Activated CD8-positive, alpha-beta T cell treated with anti-CD3 and anti-CD28 coated beads, Interleukin-2, amount 10 ng/mL, durations not matched to agents 7 days and 5 days (primary cell): ENCODE data around the gene RSPH1. TPM values are rescaled to one million over a fixed set of nuclear protein-coding genes. Genes with fewer than 3 reads are reported as not detected.

Source experiments
- ATAC-seq: fragments of 150-1000 bp; cut with Tn5 transposase; one replicate; pipeline ENCODE4 v1.10.0; 2021; ENCODE audit warnings: moderate library complexity
- CTCF ChIA-PET: fragments of 350-600 bp; sonication (Branson Sonifier 250); formaldehyde crosslinking; loops from one replicate; lab custom pipeline; 2021; ENCODE audit warnings: antibody characterized with exemption; lab: Charles Lee
- POLR2A ChIA-PET: fragments of 350-600 bp; sonication (Branson Sonifier 250); formaldehyde crosslinking; loops from one replicate; lab custom pipeline; 2021; ENCODE audit warnings: antibody characterized with exemption; lab: Charles Lee
- DNase-seq: peaks from one replicate; pipeline ENCODE4 v3.0.0-alpha.2; 2020
- H3K27ac Mint-ChIP-seq: one replicate; pipeline ENCODE4 v1.8.0; 2021; ENCODE audit warnings: mild to moderate bottlenecking, mixed read lengths
- H3K27me3 Mint-ChIP-seq: one replicate; pipeline ENCODE4 v1.8.0; 2021; ENCODE audit warnings: low read depth, mixed read lengths
- H3K36me3 Mint-ChIP-seq: one replicate; pipeline ENCODE4 v1.8.0; 2021; ENCODE audit warnings: low read depth, mixed read lengths
- H3K4me1 Mint-ChIP-seq: one replicate; pipeline ENCODE4 v1.8.0; 2021; ENCODE audit warnings: low read depth, mixed read lengths
- H3K4me3 Mint-ChIP-seq: one replicate; pipeline ENCODE4 v1.8.0; 2021; ENCODE audit warnings: mild to moderate bottlenecking, mixed read lengths
- H3K9me3 Mint-ChIP-seq: one replicate; pipeline ENCODE4 v1.8.0; 2022; ENCODE audit warnings: mixed read lengths; ENCODE audit not compliant: insufficient read depth
- total RNA-seq, 2 experiments: library from RNA; stranded (reverse); gene quantifications; one replicate each; pipeline ENCODE4 v1.2.3, GENCODE V29; 2021

The RSPH1 gene
- total RNA-seq, 2 experiments from 2014 or later = not detected

DNA sequence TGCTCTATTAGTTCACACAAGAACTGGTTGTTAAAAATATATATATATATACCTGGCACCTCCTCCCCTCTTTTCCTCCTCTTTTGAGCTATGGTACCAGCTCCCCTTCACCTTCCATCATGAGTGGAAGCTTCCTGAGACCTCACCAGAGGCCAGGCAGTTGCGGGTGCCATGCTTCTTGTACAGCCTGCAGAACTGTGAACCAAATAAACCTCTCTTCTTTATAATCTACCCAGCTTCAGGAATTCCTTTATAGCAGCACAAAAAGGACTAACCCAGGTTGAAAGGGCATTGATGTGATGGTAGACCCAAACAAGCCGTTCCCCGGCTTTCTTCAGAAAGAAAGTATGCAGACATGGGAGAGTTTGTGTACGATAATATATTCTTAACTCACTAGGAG, 14.9 kb downstream of the RSPH1 start:
- DNase-seq = no peak
- no peak overlapping the region for H3K27ac Mint-ChIP-seq
- no peak for ATAC-seq
- H3K27me3 Mint-ChIP-seq = peaks cover 27% of the 10 kb centered on the region
- H3K4me3 Mint-ChIP-seq = no peak overlapping the region
- no peaks in the 10 kb centered on the region for H3K9me3 Mint-ChIP-seq
- CTCF ChIA-PET = interaction anchor here (1.4 kb wide), 1 partner anchor 172 kb away, joined by 3 read pairs; no protein-coding TSS in a partner anchor
- H3K36me3 Mint-ChIP-seq = no peaks in the 10 kb centered on the region
- H3K4me1 Mint-ChIP-seq = no peaks in the 10 kb centered on the region
- POLR2A ChIA-PET = interaction anchor here (0.6 kb wide), 1 partner anchor 149 kb away, joined by 3 read pairs; no protein-coding TSS in a partner anchor

DNA sequence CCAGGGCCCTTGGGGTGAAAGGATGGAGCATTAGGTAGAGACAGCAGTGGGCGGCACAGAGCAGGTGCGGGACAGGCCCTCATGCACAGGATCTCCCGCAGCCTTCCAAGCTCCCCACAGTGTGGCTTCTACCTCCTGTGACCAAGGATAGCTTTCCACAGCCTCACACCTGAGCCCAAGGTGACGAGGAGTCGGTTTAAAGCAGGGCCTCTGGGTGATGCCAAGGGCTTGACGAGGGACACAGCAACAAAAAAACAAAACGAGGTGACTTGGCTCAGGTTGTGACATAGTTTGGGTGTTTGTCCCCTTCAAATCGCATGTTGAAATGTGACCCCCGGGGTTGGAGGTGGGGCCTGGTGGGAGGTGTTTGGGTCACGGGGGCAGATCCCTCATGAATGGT, 15.3 kb downstream of the RSPH1 start:
- Mint-ChIP-seq H3K9me3 (no peaks in the 10 kb centered on the region), H3K27ac (no peak overlapping the region), H3K27me3 (peaks cover 24% of the 10 kb centered on the region), H3K4me1 (no peaks in the 10 kb centered on the region), H3K4me3 (no peak overlapping the region), H3K36me3 (no peaks in the 10 kb centered on the region)
- POLR2A ChIA-PET = interaction anchor here (0.6 kb wide), 1 partner anchor 150 kb away, joined by 3 read pairs; no protein-coding TSS in a partner anchor
- DNase-seq (no peak), ATAC-seq (no peak)
- CTCF ChIA-PET = interaction anchor here (1.4 kb wide), 1 partner anchor 171 kb away, joined by 3 read pairs; no protein-coding TSS in a partner anchor

DNA sequence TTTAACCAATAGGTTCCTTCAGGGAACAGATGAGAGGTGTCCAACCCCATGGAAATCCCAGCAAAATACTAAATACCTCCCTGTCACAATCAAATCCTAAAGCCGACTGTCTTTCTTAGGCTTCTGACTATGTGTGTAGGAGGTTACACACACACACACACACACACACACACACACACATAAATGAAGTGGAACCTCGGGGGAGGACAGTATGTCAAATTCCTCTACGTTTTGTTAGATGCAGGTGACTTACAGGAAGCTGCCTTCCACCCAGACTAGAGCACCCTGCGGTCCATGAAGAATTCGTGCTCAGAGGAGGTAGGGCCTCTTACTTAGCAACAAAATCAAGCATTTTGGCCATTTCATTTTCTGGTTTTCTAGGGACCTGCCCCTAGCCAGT, 16.4 kb downstream of the RSPH1 start:
- Mint-ChIP-seq H3K9me3 (no peaks in the 10 kb centered on the region), H3K27ac (no peak overlapping the region), H3K36me3 (no peaks in the 10 kb centered on the region), H3K4me3 (no peak overlapping the region), H3K27me3 (peaks cover 20% of the 10 kb centered on the region), H3K4me1 (no peaks in the 10 kb centered on the region)
- DNase-seq (no peak), ATAC-seq (no peak)
- POLR2A ChIA-PET = interaction anchor here (1.0 kb wide), 1 partner anchor 13 kb away, joined by 3 read pairs; no protein-coding TSS in a partner anchor
- CTCF ChIA-PET = interaction anchor here (1.0 kb wide), 1 partner anchor 12 kb away, joined by 3 read pairs; no protein-coding TSS in a partner anchor

DNA sequence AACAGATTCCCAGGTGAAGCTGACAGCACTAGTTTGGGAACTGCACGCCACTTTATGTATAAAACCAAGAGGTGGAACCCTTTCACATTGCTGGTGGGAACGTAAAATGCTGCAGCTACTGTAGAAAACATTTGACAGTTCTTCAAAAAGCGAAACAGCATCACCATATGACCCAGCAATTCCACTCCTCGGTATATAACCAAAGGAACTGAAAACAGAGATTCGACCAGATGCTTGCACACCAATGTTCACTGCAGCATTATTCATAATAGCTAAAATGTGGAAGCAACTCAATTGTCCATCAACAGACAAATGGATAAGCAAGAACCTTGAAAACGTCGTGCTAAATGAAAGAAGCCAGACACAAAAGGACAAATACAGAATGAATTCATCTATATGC, 17.5 kb downstream of the RSPH1 start:
- ATAC-seq (no peak), DNase-seq (no peak)
- no peaks in the 10 kb centered on the region for H3K9me3 Mint-ChIP-seq
- H3K27ac Mint-ChIP-seq = no peak overlapping the region
- no peaks in the 10 kb centered on the region for H3K4me1 Mint-ChIP-seq
- H3K36me3 Mint-ChIP-seq = no peaks in the 10 kb centered on the region
- H3K27me3 Mint-ChIP-seq = peaks cover 21% of the 10 kb centered on the region
- POLR2A ChIA-PET = no interaction called here
- CTCF ChIA-PET = interaction anchor here (1.1 to 2.3 kb wide), 3 partner anchors 9 to 58 kb away, joined by 3 to 9 read pairs (median 4); no protein-coding TSS in a partner anchor
- H3K4me3 Mint-ChIP-seq = no peak overlapping the region

DNA sequence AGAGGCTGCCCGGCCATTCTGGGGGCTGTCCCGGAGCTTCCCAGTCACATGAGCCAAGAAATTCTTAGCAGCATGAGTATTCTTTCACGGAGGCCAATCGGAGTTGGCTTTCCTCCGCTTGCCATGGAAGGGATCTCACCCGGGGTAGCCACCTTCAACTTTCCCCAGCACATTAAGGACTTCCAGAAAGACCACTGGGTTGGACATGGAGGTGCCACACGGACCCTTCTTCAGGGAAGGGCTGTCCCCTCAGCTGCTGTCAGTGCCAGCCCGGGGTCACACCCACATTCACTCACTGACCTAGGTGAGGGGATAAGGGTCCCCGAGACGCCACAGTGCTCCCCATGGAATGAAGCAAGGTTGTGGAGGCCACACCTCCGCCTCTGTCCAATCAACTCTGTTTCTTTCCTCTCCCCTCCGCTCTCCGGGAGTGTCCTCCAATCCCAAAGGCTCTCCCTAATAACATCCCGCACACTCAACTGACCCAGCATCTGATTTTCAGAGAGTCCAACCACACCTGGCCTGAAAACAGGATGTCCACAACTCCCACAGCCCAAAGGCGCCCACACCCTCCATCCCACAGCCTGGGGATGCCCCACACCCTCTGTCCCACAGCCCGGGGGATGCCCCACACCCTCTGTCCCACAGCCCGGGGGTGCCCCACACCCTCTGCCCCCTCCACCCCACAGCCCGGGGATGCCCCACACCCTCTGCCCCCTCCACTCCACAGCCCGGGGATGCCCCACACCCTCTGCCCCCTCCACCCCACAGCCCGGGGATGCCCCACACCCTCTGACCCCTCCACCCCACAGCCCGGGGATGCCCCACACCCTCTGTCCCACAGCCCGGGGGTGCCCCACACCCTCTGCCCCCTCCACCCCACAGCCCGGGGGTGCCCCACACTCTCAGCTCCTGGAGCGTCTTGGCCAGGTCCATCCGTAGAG, 19.4 kb downstream of the RSPH1 start:
- ATAC-seq = no peak
- Mint-ChIP-seq H3K27ac (no peak overlapping the region), H3K4me1 (no peaks in the 10 kb centered on the region), H3K9me3 (no peaks in the 10 kb centered on the region), H3K4me3 (no peak overlapping the region), H3K27me3 (peaks cover 15% of the 10 kb centered on the region), H3K36me3 (no peaks in the 10 kb centered on the region)
- CTCF ChIA-PET = interaction anchor here (2.3 kb wide), 1 partner anchor 9 kb away, joined by 9 read pairs; no protein-coding TSS in a partner anchor
- DNase-seq = no peak
- POLR2A ChIA-PET = no interaction called here

DNA sequence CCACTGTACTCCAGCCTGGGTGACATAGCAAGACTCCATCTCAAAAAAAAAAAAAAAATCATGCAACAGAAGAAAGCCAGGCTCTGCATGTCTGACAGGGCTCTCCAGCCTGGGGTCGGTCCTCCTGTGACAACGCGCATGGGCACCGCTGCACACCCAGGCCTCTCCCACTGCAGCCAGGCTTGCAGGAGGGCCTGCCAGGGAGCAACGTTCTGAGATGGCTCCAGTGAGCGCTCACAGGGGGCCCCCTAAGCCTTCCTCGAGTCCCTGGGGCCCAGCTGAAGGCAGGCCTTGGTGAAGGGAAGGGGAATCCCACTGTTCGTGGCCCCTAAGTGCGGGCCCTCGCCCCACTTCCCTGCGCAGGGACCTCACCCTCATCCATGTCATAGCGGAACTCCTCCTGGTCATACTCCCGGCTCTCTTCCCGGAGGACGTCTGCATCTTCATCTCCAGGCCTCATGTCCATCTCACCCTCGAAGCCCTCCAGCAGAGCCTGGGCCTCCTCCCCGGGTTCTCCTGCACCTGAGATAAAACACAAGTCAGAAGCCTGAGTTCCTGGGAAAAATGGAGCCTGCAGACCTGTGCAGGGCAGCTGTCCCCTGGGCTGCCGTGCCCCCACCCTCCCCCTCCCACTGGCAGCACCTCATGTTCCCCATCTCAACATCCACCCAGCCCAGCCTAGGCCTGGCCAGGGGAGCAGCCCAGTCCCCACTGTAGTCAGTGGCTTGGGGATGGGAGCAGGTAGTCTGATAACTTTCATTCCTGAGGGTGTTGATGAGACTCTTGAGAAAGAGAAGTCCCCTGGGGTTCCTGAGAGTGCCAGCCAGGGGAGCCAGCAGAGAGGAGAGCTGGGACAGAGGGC, 20.3 kb downstream of the RSPH1 start:
- Mint-ChIP-seq H3K4me3 (no peak overlapping the region), H3K4me1 (no peaks in the 10 kb centered on the region), H3K27ac (no peak overlapping the region), H3K9me3 (no peaks in the 10 kb centered on the region), H3K27me3 (peaks cover 11% of the 10 kb centered on the region), H3K36me3 (no peaks in the 10 kb centered on the region)
- ChIA-PET POLR2A (no interaction called here), CTCF (interaction anchor here (1.3 kb wide), 1 partner anchor 331 kb away, joined by 3 read pairs; no protein-coding TSS in a partner anchor)
- no peak for ATAC-seq
- no peak for DNase-seq

DNA sequence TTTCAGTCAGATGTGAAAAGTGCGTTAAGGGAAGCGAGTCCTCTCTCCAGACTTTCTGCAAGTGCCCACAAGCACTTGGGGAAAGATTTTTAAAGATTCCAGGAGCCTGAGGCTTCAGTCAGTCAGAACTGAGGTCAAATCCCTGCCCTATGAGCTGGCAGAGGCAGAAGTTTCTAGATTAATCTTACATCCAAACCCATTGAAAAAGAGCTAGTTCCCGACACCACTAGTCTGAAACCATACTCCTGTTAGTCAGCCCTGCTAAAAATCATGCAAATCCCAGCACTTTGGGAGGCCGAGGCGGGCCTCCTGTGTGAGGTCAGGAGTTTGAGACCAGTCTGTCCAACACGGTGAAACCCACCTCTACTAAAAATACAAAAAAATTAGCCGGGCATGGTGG, 21.0 kb downstream of the RSPH1 start:
- ChIA-PET POLR2A (no interaction called here), CTCF (interaction anchor here (1.3 kb wide), 1 partner anchor 330 kb away, joined by 3 read pairs; no protein-coding TSS in a partner anchor)
- ATAC-seq (no peak), DNase-seq (no peak)
- Mint-ChIP-seq H3K4me3 (no peak overlapping the region), H3K27me3 (peaks cover 11% of the 10 kb centered on the region), H3K4me1 (no peaks in the 10 kb centered on the region), H3K27ac (no peak overlapping the region), H3K36me3 (no peaks in the 10 kb centered on the region), H3K9me3 (no peaks in the 10 kb centered on the region)

DNA sequence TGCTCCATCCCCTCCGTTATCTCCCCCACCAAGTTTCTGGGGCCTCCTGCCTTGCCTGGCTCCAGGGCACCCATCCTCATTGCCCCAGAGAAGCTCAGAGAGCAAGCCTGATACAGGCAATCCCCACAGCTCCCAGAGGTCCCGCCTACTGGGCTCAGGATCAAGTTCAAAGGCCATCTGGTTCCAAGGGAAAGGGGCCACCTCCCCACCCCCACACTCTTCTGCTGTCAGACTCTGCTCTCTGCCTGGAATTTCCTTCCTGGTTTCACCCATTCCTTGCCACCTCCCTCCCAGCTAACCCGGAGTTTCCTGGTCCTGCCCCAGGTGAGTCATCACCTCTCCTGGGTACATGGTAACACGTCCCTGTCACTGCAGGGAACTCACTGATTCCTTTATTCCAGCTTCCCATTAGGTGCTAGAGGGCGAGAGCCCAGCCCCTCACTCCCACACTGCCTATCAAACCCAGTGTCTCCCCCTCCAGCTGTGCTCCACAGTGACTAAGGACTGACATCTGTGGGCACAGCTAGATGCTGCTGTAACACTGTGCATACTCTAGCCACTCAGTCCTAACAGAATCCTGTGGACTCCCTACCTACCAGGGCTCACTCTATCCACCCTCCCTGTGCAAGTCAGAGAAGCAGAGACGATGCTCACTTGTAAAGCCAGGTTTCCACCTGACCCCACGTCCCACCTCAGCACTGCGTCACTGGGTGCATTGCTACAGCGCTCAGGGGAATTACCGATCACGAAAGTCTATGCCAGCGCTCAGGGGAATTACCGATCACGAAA, 21.8 kb downstream of the RSPH1 start:
- ChIA-PET CTCF (interaction anchor here (1.3 kb wide), 1 partner anchor 329 kb away, joined by 3 read pairs; no protein-coding TSS in a partner anchor), POLR2A (no interaction called here)
- no peaks in the 10 kb centered on the region for H3K9me3 Mint-ChIP-seq
- ATAC-seq (no peak), DNase-seq (no peak)
- H3K4me3 Mint-ChIP-seq = no peak overlapping the region
- no peaks in the 10 kb centered on the region for H3K4me1 Mint-ChIP-seq
- no peak overlapping the region for H3K27ac Mint-ChIP-seq
- no peaks in the 10 kb centered on the region for H3K36me3 Mint-ChIP-seq
- H3K27me3 Mint-ChIP-seq = peaks cover 11% of the 10 kb centered on the region

DNA sequence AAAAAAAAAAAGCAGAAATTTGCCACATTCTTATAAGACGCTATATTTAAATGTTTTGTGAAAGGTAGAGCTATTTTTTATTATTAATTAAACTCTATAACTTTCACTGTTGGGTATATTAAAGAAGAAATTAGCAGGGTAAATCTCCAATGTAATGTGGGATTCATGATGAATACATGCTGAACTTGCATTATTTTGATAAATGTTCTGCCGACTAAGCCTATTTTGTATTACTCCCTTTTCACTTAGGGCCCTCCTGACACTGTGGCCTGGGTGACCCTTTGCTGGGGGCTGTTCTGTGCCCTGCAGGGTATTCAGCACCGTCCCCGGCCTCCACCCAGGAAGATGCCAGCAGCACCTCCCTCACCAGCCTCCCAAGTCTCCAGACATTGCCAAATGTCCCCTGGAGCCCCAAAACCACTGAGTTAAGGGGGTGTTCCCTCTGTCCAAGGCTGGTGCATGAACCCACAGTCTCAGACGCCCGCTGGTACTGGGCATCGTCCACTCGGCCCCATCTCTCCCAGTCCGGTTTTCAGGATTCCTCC, 22.5 kb downstream of the RSPH1 start:
- no peaks in the 10 kb centered on the region for H3K9me3 Mint-ChIP-seq
- H3K36me3 Mint-ChIP-seq = no peaks in the 10 kb centered on the region
- DNase-seq = no peak
- ChIA-PET POLR2A (no interaction called here), CTCF (no interaction called here)
- H3K27me3 Mint-ChIP-seq = peaks cover 8% of the 10 kb centered on the region
- no peak for ATAC-seq
- H3K27ac Mint-ChIP-seq = no peak overlapping the region
- H3K4me3 Mint-ChIP-seq = no peak overlapping the region
- H3K4me1 Mint-ChIP-seq = no peaks in the 10 kb centered on the region

DNA sequence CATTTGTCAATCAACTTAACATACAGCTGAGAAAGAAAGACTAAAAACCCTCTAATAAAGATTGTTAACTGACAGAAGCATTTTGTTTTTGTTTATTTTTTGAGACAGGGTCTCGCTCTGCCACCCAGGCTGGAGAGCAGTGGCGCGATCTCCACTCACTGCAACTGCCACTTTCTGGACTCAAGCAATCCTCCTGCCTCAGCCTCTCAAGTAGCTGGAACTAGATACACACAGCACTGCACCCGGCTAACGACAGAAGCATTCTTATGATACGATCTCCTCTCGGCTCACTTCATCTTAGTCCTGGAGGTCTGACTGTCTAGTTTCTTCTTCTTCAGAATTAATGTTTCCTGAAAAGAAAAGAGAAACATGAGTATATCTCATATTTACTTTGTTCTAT, 23.5 kb downstream of the RSPH1 start:
- H3K27me3 Mint-ChIP-seq = peaks cover 7% of the 10 kb centered on the region
- H3K4me1 Mint-ChIP-seq = peaks cover 2% of the 10 kb centered on the region
- no peaks in the 10 kb centered on the region for H3K36me3 Mint-ChIP-seq
- H3K27ac Mint-ChIP-seq = no peak overlapping the region
- H3K4me3 Mint-ChIP-seq = no peak overlapping the region
- ChIA-PET CTCF (no interaction called here), POLR2A (no interaction called here)
- ATAC-seq = no peak
- no peaks in the 10 kb centered on the region for H3K9me3 Mint-ChIP-seq
- DNase-seq = no peak
